GM06990 (cell line): ENCODE measurements around the gene ZC3H4.
"Not testable (repeated sequence)": the region's sequence is repeated elsewhere in the genome, so short reads cannot be mapped to it uniquely, and the experiment has no call there.

ENCODE experiments used
- DNase-seq: peaks from one replicate; pipeline ENCODE4 v3.0.0-alpha.2; 2011; ENCODE audit not compliant: insufficient read length; ENCODE audit errors: extremely low read depth
- H3K27me3 ChIP-seq: replicated peaks from 2 replicates; pipeline ENCODE4 v1.6.0; 2011; ENCODE audit warnings: low read length; ENCODE audit not compliant: control insufficient read depth, insufficient read depth
- H3K36me3 ChIP-seq: 2 replicates; pipeline ENCODE4 v1.5.1; 2011; ENCODE audit warnings: low read length; ENCODE audit not compliant: control insufficient read depth, insufficient read depth
- H3K4me3 ChIP-seq: replicated peaks from 2 replicates; pipeline ENCODE4 v1.5.1; 2011; ENCODE audit warnings: low read depth, mild to moderate bottlenecking, control low read depth, low read length
- TF ChIP-seq, protein P1 (sequence below): IDR thresholded peaks from 2 replicates; pipeline ENCODE4 v1.5.1; 2011; ENCODE audit warnings: low read length, control low read depth, mild to moderate bottlenecking, inconsistent platforms; ENCODE audit not compliant: insufficient read depth, poor library complexity, severe bottlenecking

Gene ZC3H4

DNA sequence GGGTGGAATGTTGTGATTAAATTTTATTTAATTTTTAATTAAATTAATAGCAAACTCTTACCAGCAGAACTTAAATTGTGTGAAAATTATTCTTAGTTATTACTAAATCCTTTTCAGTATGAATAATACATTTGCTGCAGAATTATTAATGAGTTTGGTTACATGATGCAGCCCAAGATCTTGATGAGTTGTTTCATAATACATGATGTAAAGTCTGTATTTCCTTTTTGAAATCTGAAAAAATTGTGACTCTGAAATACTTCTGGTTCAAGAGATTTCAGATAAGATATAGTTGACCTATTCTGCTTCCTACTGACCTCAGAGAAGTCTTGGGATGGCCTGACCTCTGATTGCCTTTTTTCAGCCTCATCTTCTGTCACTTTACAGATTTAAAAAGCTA is 28.1 kb upstream of the ZC3H4 start:
- no peak overlapping the region for H3K4me3 ChIP-seq
- no peaks in the 10 kb centered on the region for H3K27me3 ChIP-seq
- TF ChIP-seq, protein P1, sequence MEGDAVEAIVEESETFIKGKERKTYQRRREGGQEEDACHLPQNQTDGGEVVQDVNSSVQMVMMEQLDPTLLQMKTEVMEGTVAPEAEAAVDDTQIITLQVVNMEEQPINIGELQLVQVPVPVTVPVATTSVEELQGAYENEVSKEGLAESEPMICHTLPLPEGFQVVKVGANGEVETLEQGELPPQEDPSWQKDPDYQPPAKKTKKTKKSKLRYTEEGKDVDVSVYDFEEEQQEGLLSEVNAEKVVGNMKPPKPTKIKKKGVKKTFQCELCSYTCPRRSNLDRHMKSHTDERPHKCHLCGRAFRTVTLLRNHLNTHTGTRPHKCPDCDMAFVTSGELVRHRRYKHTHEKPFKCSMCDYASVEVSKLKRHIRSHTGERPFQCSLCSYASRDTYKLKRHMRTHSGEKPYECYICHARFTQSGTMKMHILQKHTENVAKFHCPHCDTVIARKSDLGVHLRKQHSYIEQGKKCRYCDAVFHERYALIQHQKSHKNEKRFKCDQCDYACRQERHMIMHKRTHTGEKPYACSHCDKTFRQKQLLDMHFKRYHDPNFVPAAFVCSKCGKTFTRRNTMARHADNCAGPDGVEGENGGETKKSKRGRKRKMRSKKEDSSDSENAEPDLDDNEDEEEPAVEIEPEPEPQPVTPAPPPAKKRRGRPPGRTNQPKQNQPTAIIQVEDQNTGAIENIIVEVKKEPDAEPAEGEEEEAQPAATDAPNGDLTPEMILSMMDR: no peak
- peaks cover 20% of the 10 kb centered on the region for H3K36me3 ChIP-seq
- DNase-seq: no peak

DNA sequence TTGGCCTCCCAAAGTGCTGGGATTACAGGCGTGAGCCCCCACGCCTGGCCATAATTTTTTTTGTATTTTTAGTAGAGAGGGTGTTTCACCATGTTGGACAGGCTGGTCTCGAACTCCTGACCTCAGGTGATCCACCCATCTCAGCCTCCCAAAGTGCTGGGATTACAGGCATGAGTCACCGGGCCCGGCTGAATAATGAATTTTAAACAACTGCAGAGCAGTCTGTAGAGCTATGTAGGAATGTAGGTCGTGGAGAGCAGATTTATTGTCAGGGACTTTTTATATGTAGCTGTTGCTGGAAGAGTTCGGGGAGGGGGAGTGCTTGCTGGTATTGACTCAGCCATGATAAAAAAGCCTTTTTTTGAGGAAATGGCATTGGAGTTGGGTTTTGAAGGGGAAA is 27.7 kb upstream of the ZC3H4 start:
- peaks cover 17% of the 10 kb centered on the region for H3K36me3 ChIP-seq
- not testable (repeated sequence) for DNase-seq, H3K4me3 ChIP-seq, H3K27me3 ChIP-seq

DNA sequence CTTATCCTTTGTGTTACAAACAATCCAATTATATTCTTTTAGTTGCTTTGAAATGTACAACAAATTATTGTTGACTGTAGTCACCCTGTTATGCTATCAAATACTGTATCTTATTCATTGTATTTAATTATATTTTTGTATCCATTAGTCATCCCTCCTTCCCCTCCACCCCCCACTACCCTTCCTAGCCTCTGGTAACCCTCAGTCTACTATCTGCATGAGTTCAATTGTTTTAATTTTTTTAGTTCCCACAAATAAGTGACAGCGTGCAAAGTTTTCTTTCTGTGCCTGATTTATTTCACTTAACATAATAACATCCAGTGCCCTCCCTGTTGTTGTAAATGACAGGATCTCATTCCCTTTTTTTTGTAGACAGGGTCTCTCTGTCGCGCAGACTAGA is 21.6 kb upstream of the ZC3H4 start:
- TF ChIP-seq, protein P1: no peak
- no peaks in the 10 kb centered on the region for H3K27me3 ChIP-seq
- no peak for DNase-seq
- H3K36me3 ChIP-seq: peaks cover 2% of the 10 kb centered on the region
- no peak overlapping the region for H3K4me3 ChIP-seq

DNA sequence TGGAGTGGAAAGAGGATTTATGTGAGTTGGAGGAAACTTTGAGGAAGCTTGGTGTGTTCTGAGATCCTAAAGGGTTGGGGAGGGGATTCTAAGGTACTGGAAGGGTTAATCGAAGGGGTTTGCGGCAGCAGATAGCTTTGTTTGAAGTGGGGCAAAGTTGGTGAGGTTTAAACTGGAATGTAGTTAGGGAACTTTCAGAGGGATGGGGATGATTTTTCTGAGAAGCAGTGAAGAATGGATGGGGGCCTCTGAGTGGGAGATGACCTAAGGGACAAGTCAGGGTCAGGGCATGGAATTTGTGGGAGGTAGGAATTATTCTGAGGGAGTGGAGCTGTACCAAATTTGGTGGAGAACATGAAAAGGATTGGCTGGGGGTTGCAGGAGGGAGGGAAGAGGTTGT is 21.0 kb upstream of the ZC3H4 start:
- Histone ChIP-seq H3K36me3 (peaks cover 2% of the 10 kb centered on the region), H3K27me3 (no peaks in the 10 kb centered on the region), H3K4me3 (no peak overlapping the region)
- DNase-seq: no peak
- TF ChIP-seq, protein P1: no peak

DNA sequence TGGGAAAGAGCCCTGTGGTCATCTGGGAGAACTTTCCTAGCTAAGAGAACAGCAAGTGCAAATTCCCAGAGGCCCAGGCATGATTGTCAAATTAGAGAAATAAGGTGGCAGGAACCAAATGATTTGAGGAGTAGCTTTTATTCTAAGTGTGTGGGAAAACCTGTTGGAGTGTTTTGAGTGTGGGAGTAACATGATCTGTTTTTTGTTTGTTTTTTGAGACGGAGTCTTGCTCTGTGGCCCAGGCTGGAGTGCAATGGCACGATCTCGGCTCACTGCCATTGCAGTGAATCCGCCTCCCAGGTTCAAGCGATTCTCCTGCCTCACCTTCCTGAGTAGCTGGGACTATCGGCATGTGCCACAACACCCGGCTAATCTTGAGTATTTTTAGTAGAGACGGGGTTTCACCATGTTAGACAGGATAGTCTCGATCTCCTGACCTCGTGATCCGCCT is 19.5 kb upstream of the ZC3H4 start:
- no peak overlapping the region for H3K4me3 ChIP-seq
- DNase-seq: no peak
- no peaks in the 10 kb centered on the region for H3K27me3 ChIP-seq
- peaks cover 2% of the 10 kb centered on the region for H3K36me3 ChIP-seq
- TF ChIP-seq, protein P1: no peak

DNA sequence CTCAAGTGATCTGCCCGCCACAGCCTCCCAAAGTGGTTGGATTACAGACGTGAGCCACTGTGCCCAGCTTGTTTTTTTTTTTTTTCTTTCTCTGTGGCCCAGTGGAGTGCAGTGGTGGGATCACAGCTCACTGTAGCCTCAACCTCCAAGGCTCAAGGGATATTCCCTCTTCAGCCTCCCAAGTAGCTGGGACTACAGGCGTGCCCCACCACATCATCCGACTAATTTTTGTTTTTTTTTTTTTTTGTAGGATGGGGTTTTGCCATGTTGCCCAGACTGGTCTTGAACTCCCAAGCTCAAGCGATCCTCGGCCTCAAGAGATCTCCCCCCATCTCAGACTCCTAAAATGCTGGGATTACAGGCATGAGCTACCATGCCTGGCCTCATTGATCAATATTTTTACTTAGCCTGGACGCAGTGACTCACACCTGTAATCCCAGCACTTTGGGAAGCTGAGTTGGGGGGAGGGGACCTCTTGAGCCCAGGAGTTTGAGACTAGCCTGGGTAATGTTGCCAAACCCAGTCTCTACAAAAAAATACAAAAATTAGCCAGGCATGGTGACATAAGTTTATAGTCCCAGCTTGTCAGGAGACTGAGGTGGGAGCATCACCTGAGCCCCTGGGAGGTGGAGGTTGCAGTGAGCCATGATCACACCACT is 18.7 kb upstream of the ZC3H4 start:
- Histone ChIP-seq H3K36me3 (peaks cover 2% of the 10 kb centered on the region), H3K27me3 (no peaks in the 10 kb centered on the region), H3K4me3 (peak overlapping the region; percentile 96)
- DNase-seq: no peak
- TF ChIP-seq, protein P1: no peak
